Kidney epithelial cell (primary cell): ENCODE measurements around the gene ST8SIA3. TPM values are rescaled to one million over a fixed set of nuclear protein-coding genes. Genes with fewer than 3 reads are reported as not detected.

Experiments
- DNase-seq: peaks from one replicate; pipeline ENCODE4 v3.0.0-alpha.2; 2010; ENCODE audit warnings: low read depth
- H3K27me3 ChIP-seq: 2 replicates; pipeline ENCODE4 v1.6.0; 2011; ENCODE audit warnings: low read length; ENCODE audit not compliant: control insufficient read depth, insufficient read depth
- H3K36me3 ChIP-seq: 2 replicates; pipeline ENCODE4 v1.5.1; 2011; ENCODE audit warnings: low read length; ENCODE audit not compliant: control insufficient read depth, insufficient read depth
- H3K4me3 ChIP-seq: 2 replicates; pipeline ENCODE4 v1.5.1; 2011; ENCODE audit warnings: low read depth, mild to moderate bottlenecking, control low read depth, low read length
- CTCF ChIP-seq: IDR thresholded peaks from 2 replicates; pipeline ENCODE4 v1.5.1; 2011; ENCODE audit warnings: mild to moderate bottlenecking, moderate library complexity, low read length, control low read depth, inconsistent platforms; ENCODE audit not compliant: insufficient read depth, poor library complexity, severe bottlenecking
- total RNA-seq: library from RNA; depleted of rRNA; stranded (reverse); fragments of >200 nt; gene quantifications from 2 replicates; pipeline ENCODE4 v1.2.3, GENCODE V29; 2015

Gene ST8SIA3
- total RNA-seq, 1 donor from 2014 or later, result not detected

GRCh38 chr18:57397440-57398132 is 45.2 kb downstream of the ST8SIA3 start:
- Histone ChIP-seq H3K36me3 (no peaks in the 10 kb centered on the region), H3K4me3 (no peak overlapping the region), H3K27me3 (no peaks in the 10 kb centered on the region)
- TF ChIP-seq CTCF, result no peak
- DNase-seq, result peak; percentile 14

- no peak for DNase-seq
- no peaks in the 10 kb centered on the region for H3K27me3 ChIP-seq
- no peaks in the 10 kb centered on the region for H3K36me3 ChIP-seq
- TF ChIP-seq CTCF, result no peak
- no peak overlapping the region for H3K4me3 ChIP-seq
Measured at GRCh38 chr18:57404345-57404744, 52.0 kb downstream of the ST8SIA3 start.

- no peaks in the 10 kb centered on the region for H3K27me3 ChIP-seq
- no peaks in the 10 kb centered on the region for H3K36me3 ChIP-seq
- no peak overlapping the region for H3K4me3 ChIP-seq
- TF ChIP-seq CTCF, result no peak
- no peak for DNase-seq
Measured at GRCh38 chr18:57409650-57410049, 57.3 kb downstream of the ST8SIA3 start.

- DNase-seq, result no peak
- Histone ChIP-seq H3K4me3 (no peak overlapping the region), H3K27me3 (no peaks in the 10 kb centered on the region), H3K36me3 (no peaks in the 10 kb centered on the region)
- TF ChIP-seq CTCF, result no peak
Measured at GRCh38 chr18:57410749-57411148, 58.4 kb downstream of the ST8SIA3 start.

GRCh38 chr18:57416542-57416941 is 64.2 kb downstream of the ST8SIA3 start:
- Histone ChIP-seq H3K27me3 (no peaks in the 10 kb centered on the region), H3K36me3 (no peaks in the 10 kb centered on the region), H3K4me3 (no peak overlapping the region)
- DNase-seq, result no peak
- no peak for TF ChIP-seq CTCF

Other genes with a start within 250 kb of the ST8SIA3 start
- gene BOD1L2, start 205.5 kb upstream of the ST8SIA3 start, total RNA-seq, result not detected in 2 replicates
- 0.46 and 0.48 TPM in 2 replicates for gene ONECUT2, start 82.8 kb downstream of the ST8SIA3 start, total RNA-seq
- 52.9 and 58.3 TPM in 2 replicates for gene FECH, start 234.1 kb downstream of the ST8SIA3 start, total RNA-seq